ENCODE data around the gene C12orf50. TPM values are rescaled to one million over a fixed set of nuclear protein-coding genes. Genes with fewer than 3 reads are reported as not detected.

Gene C12orf50
- polyA plus RNA-seq, 3 donors: not detected

DNA sequence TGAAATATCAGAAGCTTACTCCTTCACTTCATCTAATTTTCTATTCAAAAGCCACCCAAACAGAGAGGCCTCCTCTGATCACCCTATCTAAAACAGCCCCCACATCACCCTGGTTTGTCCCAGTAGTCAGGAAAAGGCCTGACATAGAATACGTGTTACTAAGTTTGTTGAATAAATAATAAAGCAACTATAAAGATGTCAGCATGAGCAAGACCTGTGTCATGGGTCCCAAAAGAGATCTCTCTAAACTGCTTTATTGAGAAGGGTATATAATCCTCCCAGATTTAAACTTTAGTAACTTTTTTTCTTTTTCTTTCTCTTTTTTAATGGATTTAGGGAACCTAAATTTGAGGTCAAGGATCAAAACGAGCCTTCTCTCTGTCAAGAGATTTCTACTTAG lies 27.4 kb upstream of the C12orf50 start:
- H3K4me3 ChIP-seq (replicated peaks in 1 of 3; ENCODE audit: low read depth in 2 of 3, low read length in 3 of 3): no peak overlapping the region
- no peak overlapping the region for H3K27ac ChIP-seq (ENCODE audit: low read depth in 1 of 2, low read length in 2 of 2)
- no CpG with 5 or more reads among the region's 2 CpGs for WGBS (ENCODE audit: insufficient coverage)
- peaks cover 7 to 44% of the 10 kb centered on the region in 2 donors for H3K36me3 ChIP-seq (replicated peaks in 1 of 2; ENCODE audit: control insufficient read depth in 1 of 2, insufficient read depth in 2 of 2, low read length in 2 of 2)
- no peak overlapping the region for H3K9ac ChIP-seq (ENCODE audit: insufficient read depth, low read length, poor library complexity, severe bottlenecking)
- intact Hi-C loops (cut with micrococcal nuclease): no loop called here
- no peaks in the 10 kb centered on the region for H4K20me1 ChIP-seq (ENCODE audit: insufficient read depth, low read length)
- no peaks in the 10 kb centered on the region for H3K79me2 ChIP-seq (ENCODE audit: insufficient read depth, low read length)
- H3K27me3 ChIP-seq (ENCODE audit: control insufficient read depth in 2 of 2, insufficient read depth in 2 of 2, low read length in 2 of 2): no peaks in the 10 kb centered on the region
- Mint-ChIP-seq H3K4me1 (no peaks in the 10 kb centered on the region), H3K9me3 (no peaks in the 10 kb centered on the region), H3K4me3 (no peak overlapping the region), H3K36me3 (peaks cover 32 to 34% of the 10 kb centered on the region in 2 donors), H3K27ac (no peak overlapping the region), H3K27me3 (ENCODE audit: low read depth in 3 of 3) (peaks cover 0 to 3% (median 0%) of the 10 kb centered on the region in 3 donors)
- DNase-seq: no peak
- H3K4me1 ChIP-seq (ENCODE audit: control insufficient read depth in 1 of 2, insufficient read depth in 2 of 2, low read length in 2 of 2): no peaks in the 10 kb centered on the region
- TF ChIP-seq, protein P1, sequence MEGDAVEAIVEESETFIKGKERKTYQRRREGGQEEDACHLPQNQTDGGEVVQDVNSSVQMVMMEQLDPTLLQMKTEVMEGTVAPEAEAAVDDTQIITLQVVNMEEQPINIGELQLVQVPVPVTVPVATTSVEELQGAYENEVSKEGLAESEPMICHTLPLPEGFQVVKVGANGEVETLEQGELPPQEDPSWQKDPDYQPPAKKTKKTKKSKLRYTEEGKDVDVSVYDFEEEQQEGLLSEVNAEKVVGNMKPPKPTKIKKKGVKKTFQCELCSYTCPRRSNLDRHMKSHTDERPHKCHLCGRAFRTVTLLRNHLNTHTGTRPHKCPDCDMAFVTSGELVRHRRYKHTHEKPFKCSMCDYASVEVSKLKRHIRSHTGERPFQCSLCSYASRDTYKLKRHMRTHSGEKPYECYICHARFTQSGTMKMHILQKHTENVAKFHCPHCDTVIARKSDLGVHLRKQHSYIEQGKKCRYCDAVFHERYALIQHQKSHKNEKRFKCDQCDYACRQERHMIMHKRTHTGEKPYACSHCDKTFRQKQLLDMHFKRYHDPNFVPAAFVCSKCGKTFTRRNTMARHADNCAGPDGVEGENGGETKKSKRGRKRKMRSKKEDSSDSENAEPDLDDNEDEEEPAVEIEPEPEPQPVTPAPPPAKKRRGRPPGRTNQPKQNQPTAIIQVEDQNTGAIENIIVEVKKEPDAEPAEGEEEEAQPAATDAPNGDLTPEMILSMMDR (IDR thresholded peaks at IDR 0.05): no peak
- H3K4me2 ChIP-seq (replicated peaks; ENCODE audit: extremely low read depth, low read length, poor library complexity, severe bottlenecking): no peak overlapping the region
- H3K9me3 ChIP-seq (replicated peaks in 1 of 2; ENCODE audit: control insufficient read depth in 1 of 2, insufficient read depth in 1 of 2, low read length in 2 of 2): no peaks in the 10 kb centered on the region
- no peak overlapping the region for H2AFZ ChIP-seq (ENCODE audit: insufficient read depth, low read depth, low read length, poor library complexity, severe bottlenecking)

DNA sequence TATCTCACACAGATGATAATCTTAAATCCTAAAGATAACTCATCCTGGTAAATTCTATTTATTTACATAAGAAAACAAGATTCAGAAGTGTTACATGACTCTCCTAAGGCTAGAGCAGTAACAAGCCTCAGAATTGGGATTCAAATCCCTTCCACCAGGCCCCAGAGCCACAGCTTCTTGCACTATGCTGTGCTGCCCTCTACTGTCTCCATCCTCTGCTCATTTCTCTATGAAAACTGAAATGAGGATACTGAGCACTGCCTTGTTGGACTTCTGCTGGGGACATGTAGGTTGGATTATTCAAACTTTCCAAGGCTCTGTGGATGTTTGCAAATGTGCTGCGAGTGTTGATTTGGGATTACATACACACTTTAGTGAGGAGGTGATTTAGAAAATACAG lies 23.5 kb upstream of the C12orf50 start:
- Mint-ChIP-seq H3K4me3 (no peak overlapping the region), H3K27me3 (ENCODE audit: low read depth in 3 of 3) (no peaks in the 10 kb centered on the region), H3K4me1 (no peaks in the 10 kb centered on the region), H3K27ac (no peak overlapping the region), H3K9me3 (no peaks in the 10 kb centered on the region), H3K36me3 (peaks cover 31 to 38% of the 10 kb centered on the region in 2 donors)
- no peaks in the 10 kb centered on the region for H3K27me3 ChIP-seq (ENCODE audit: control insufficient read depth in 2 of 2, insufficient read depth in 2 of 2, low read length in 2 of 2)
- TF ChIP-seq, protein P1 (IDR thresholded peaks at IDR 0.05): no peak
- H2AFZ ChIP-seq (ENCODE audit: insufficient read depth, low read depth, low read length, poor library complexity, severe bottlenecking): no peak overlapping the region
- no peaks in the 10 kb centered on the region for H3K79me2 ChIP-seq (ENCODE audit: insufficient read depth, low read length)
- H3K27ac ChIP-seq (ENCODE audit: low read depth in 1 of 2, low read length in 2 of 2): no peak overlapping the region
- peaks cover 15 to 67% of the 10 kb centered on the region in 2 donors for H3K36me3 ChIP-seq (replicated peaks in 1 of 2; ENCODE audit: control insufficient read depth in 1 of 2, insufficient read depth in 2 of 2, low read length in 2 of 2)
- no peaks in the 10 kb centered on the region for H3K9me3 ChIP-seq (replicated peaks in 1 of 2; ENCODE audit: control insufficient read depth in 1 of 2, insufficient read depth in 1 of 2, low read length in 2 of 2)
- intact Hi-C loops (cut with micrococcal nuclease): no loop called here
- no peak overlapping the region for H3K4me2 ChIP-seq (replicated peaks; ENCODE audit: extremely low read depth, low read length, poor library complexity, severe bottlenecking)
- H4K20me1 ChIP-seq (ENCODE audit: insufficient read depth, low read length): no peaks in the 10 kb centered on the region
- H3K4me1 ChIP-seq (ENCODE audit: control insufficient read depth in 1 of 2, insufficient read depth in 2 of 2, low read length in 2 of 2): no peaks in the 10 kb centered on the region
- H3K4me3 ChIP-seq (replicated peaks in 1 of 3; ENCODE audit: low read depth in 2 of 3, low read length in 3 of 3): no peak overlapping the region
- WGBS (ENCODE audit: insufficient coverage): no CpG with 5 or more reads among the region's 1 CpG
- H3K9ac ChIP-seq (ENCODE audit: insufficient read depth, low read length, poor library complexity, severe bottlenecking): no peak overlapping the region
- DNase-seq: no peak
